Subcutaneous abdominal adipose tissue (tissue), 5 donors: Measurements from ENCODE around the gene HSPB1.
"Not testable (repeated sequence)": the region's sequence is repeated elsewhere in the genome, so short reads cannot be mapped to it uniquely, and the experiment has no call there.

Experiments
- H3K27ac ChIP-seq: one replicate; pipeline ENCODE4 v1.7.0; 2013; ENCODE audit warnings: low read depth, mild to moderate bottlenecking, inconsistent platforms, low read length, moderate library complexity
- H3K27me3 ChIP-seq, 5 donors: one replicate each; pipeline ENCODE4 v1.7.0; 2013; ENCODE audit warnings: low read length in 5 of 5, inconsistent platforms in 1 of 5; ENCODE audit not compliant: control insufficient read depth in 5 of 5, insufficient read depth in 4 of 5
- H3K36me3 ChIP-seq, 5 donors: one replicate each; pipeline ENCODE4 v1.7.0; 2013; ENCODE audit warnings: low read length in 5 of 5; ENCODE audit not compliant: control insufficient read depth in 5 of 5, insufficient read depth in 5 of 5
- H3K4me1 ChIP-seq, 5 donors: one replicate each; pipeline ENCODE4 v1.7.0; 2013; ENCODE audit warnings: low read length in 5 of 5, mild to moderate bottlenecking in 3 of 5, moderate library complexity in 1 of 5; ENCODE audit not compliant: control insufficient read depth in 5 of 5, insufficient read depth in 5 of 5
- H3K4me3 ChIP-seq, 5 donors: one replicate each; pipeline ENCODE4 v1.7.0; 2013; ENCODE audit warnings: low read length in 5 of 5, low read depth in 1 of 5
- H3K9ac ChIP-seq, 5 donors: one replicate each; pipeline ENCODE4 v1.7.0; 2013; ENCODE audit warnings: low read length in 5 of 5, mild to moderate bottlenecking in 4 of 5, moderate library complexity in 3 of 5
- H3K9me3 ChIP-seq, 5 donors: one replicate each; pipeline ENCODE4 v1.7.0; 2013; ENCODE audit warnings: low read length in 5 of 5; ENCODE audit not compliant: control insufficient read depth in 5 of 5
- donor health status: healthy.
- donor health status: healthy.
- donor health status: healthy.
- donor health status: healthy.
- donor health status: healthy.

Gene HSPB1

GRCh38 chr7:76267107-76267893 is 35.2 kb upstream of the HSPB1 start:
- no peaks in the 10 kb centered on the region for H3K9me3 ChIP-seq
- peak overlapping the region in 4 of 5 donors; percentile 5 to 54 (median 32) for H3K4me3 ChIP-seq
- H3K27me3 ChIP-seq, result peaks cover 20 to 30% (median 26%) of the 10 kb centered on the region in 5 donors
- no peak overlapping the region for H3K27ac ChIP-seq
- peaks cover 2 to 7% (median 6%) of the 10 kb centered on the region in 5 donors for H3K4me1 ChIP-seq
- H3K9ac ChIP-seq, result no peak overlapping the region
- no peaks in the 10 kb centered on the region for H3K36me3 ChIP-seq

DNA sequence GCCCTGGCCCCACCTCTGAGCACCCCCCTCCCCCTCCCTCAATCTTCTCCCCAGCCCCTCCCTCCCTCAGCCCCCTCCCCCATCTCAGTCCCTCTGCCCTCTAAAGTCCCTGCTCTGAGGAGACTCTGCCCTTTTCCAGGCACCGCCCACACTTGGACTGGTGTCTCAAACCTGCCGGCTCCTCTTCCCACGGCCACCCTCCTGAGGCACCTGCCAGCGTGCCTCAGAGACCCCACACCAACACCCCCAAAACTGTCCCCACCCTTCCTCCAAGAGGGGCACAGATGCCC is 34.6 kb upstream of the HSPB1 start:
- H3K9me3 ChIP-seq, result no peaks in the 10 kb centered on the region
- H3K4me1 ChIP-seq, result peaks cover 2 to 7% (median 6%) of the 10 kb centered on the region in 5 donors
- H3K9ac ChIP-seq, result no peak overlapping the region
- no peaks in the 10 kb centered on the region for H3K36me3 ChIP-seq
- H3K27me3 ChIP-seq, result peaks cover 20 to 30% (median 26%) of the 10 kb centered on the region in 5 donors
- no peak overlapping the region for H3K4me3 ChIP-seq
- H3K27ac ChIP-seq, result no peak overlapping the region

- Histone ChIP-seq H3K27ac (no peak overlapping the region), H3K9me3 (no peaks in the 10 kb centered on the region), H3K4me1 (peaks cover 2 to 7% (median 6%) of the 10 kb centered on the region in 5 donors), H3K4me3 (no peak overlapping the region), H3K9ac (no peak overlapping the region), H3K36me3 (no peaks in the 10 kb centered on the region), H3K27me3 (peaks cover 20 to 29% (median 26%) of the 10 kb centered on the region in 5 donors)
These were observed 34.1 kb upstream of the HSPB1 start for GRCh38 chr7:76268376-76268775.

GRCh38 chr7:76269895-76270294 is 32.6 kb upstream of the HSPB1 start:
- peaks cover 2 to 7% (median 6%) of the 10 kb centered on the region in 5 donors for H3K4me1 ChIP-seq
- H3K9me3 ChIP-seq, result no peaks in the 10 kb centered on the region
- H3K9ac ChIP-seq, result no peak overlapping the region
- no peaks in the 10 kb centered on the region for H3K36me3 ChIP-seq
- H3K27ac ChIP-seq, result no peak overlapping the region
- no peak overlapping the region for H3K4me3 ChIP-seq
- peaks cover 20 to 39% (median 33%) of the 10 kb centered on the region in 5 donors for H3K27me3 ChIP-seq

- H3K27ac ChIP-seq, H3K36me3 ChIP-seq, H3K9ac ChIP-seq, H3K9me3 ChIP-seq, H3K4me1 ChIP-seq, H3K4me3 ChIP-seq: not testable (repeated sequence)
- peaks cover 20 to 43% (median 37%) of the 10 kb centered on the region in 5 donors for H3K27me3 ChIP-seq
These were observed 31.1 kb upstream of the HSPB1 start for GRCh38 chr7:76271384-76271783.

GRCh38 chr7:76272142-76272541 is 30.3 kb upstream of the HSPB1 start:
- Histone ChIP-seq H3K4me1 (peaks cover 0 to 3% (median 2%) of the 10 kb centered on the region in 5 donors), H3K36me3 (no peaks in the 10 kb centered on the region), H3K4me3 (no peak overlapping the region), H3K9ac (no peak overlapping the region), H3K9me3 (no peaks in the 10 kb centered on the region), H3K27ac (no peak overlapping the region), H3K27me3 (peaks cover 17 to 39% (median 36%) of the 10 kb centered on the region in 5 donors)

DNA sequence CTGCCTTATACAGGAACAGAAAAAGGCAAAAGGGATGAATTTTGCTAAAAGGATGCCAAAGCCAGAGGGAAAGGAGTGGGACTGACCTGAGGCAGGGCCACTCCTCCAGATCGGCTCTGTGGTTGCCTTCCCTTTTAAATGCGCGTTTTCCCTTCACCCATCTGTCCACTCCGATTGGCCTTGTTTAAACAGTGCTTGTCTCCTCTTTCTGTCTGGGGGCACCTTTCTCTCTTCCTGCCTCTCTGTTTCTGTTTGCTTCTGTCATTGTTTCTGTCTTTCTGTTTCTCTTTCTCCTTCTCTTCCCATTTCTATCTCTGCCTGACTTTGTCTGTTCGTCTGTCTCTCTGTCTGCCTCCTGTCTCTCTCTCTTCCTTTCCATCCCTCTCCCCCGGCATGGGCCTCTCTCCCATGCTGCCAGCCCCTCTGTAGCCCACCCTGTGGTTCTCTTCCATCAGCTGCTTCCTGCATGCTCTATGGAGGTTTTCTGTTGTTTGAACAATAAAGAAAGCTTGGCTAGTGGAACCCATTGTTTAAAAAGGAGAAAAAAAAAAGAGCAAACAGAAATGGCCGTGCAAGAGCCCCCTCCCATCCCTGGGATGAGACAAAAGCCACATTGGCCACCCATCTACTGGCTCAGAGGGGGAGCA is 29.5 kb upstream of the HSPB1 start:
- Histone ChIP-seq H3K27me3 (peaks cover 15 to 34% (median 31%) of the 10 kb centered on the region in 5 donors), H3K9ac (no peak overlapping the region), H3K36me3 (no peaks in the 10 kb centered on the region), H3K9me3 (no peaks in the 10 kb centered on the region), H3K27ac (no peak overlapping the region), H3K4me1 (peaks cover 0 to 1% (median 0%) of the 10 kb centered on the region in 5 donors), H3K4me3 (no peak overlapping the region)

DNA sequence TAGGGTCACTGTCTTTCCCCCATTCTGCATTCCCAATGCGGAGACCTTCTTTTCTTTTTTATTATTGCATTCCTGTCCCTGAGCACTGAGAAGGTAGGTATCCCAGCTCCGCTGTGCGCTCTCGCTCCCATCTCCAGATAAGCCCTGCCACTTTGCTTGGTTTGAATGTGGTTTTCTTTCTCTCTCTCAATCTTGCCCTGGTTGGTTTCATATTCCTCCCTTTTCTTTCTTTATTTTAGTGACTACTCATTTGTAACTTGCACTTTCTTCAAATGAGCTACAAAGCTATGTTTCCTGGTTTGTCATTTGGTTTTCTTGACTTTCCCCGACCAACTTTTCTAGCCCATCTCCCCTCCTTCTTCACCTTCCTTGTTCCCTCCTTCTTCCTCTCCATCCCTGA is 29.0 kb upstream of the HSPB1 start:
- no peaks in the 10 kb centered on the region for H3K9me3 ChIP-seq
- H3K4me3 ChIP-seq, result no peak overlapping the region
- H3K27ac ChIP-seq, result no peak overlapping the region
- H3K4me1 ChIP-seq, result no peaks in the 10 kb centered on the region
- H3K27me3 ChIP-seq, result peaks cover 13 to 32% (median 29%) of the 10 kb centered on the region in 5 donors
- no peaks in the 10 kb centered on the region for H3K36me3 ChIP-seq
- no peak overlapping the region for H3K9ac ChIP-seq

GRCh38 chr7:76278540-76278939 is 23.9 kb upstream of the HSPB1 start:
- no peak overlapping the region for H3K27ac ChIP-seq
- H3K4me1 ChIP-seq, result peaks cover 0 to 19% (median 10%) of the 10 kb centered on the region in 5 donors
- no peak overlapping the region for H3K4me3 ChIP-seq
- peaks cover 6 to 33% (median 27%) of the 10 kb centered on the region in 5 donors for H3K27me3 ChIP-seq
- no peaks in the 10 kb centered on the region for H3K36me3 ChIP-seq
- no peak overlapping the region for H3K9ac ChIP-seq
- H3K9me3 ChIP-seq, result no peaks in the 10 kb centered on the region

DNA sequence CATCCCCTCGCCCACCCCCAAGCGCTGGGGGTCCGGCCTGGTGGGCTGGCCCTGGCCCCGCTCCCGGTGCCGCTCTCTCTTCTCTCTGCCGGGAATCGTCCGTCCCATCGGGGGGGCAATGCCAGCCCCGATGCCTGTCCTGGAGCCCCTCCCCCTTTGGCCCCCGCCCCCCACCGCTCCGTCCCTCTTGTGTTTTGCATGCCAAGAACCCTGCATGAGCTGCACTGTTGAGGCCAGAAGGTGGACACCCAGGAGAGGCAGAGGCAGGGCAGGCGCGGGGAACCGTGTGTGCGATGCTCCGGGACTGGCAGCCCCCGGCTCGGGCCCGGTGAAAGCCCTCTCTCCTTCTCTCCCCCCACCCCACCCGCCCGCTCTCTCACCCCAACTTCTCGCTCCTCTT is 22.1 kb upstream of the HSPB1 start:
- Histone ChIP-seq H3K36me3 (no peaks in the 10 kb centered on the region), H3K9ac (no peak overlapping the region), H3K9me3 (no peaks in the 10 kb centered on the region), H3K27ac (no peak overlapping the region), H3K4me1 (peaks cover 0 to 19% (median 10%) of the 10 kb centered on the region in 5 donors), H3K27me3 (peaks cover 6 to 33% (median 23%) of the 10 kb centered on the region in 5 donors), H3K4me3 (no peak overlapping the region)
